HepG2 (cell line): ENCODE measurements around the gene NINL. TPM values are rescaled to one million over a fixed set of nuclear protein-coding genes. Genes with fewer than 3 reads are reported as not detected.

Source experiments
- AGO2 ChIP-seq: fragments of 200-400 bp; formaldehyde crosslinking; optimal IDR thresholded peaks from 2 replicates; pipeline ENCODE3; 2017; ENCODE audit warnings: mild to moderate bottlenecking, low read depth, low read length, moderate library complexity
- GPN1 ChIP-seq: sonication (generic); formaldehyde crosslinking; IDR thresholded peaks from 2 replicates; pipeline ENCODE4 v1.5.1; 2020; ENCODE audit warnings: missing genetic modification reagents, borderline replicate concordance
- HIVEP1 ChIP-seq: sonication (generic); formaldehyde crosslinking; IDR thresholded peaks from 2 replicates; pipeline ENCODE4 v1.4.0; 2020; ENCODE audit warnings: mild to moderate bottlenecking, missing genetic modification reagents
- HOXA3 ChIP-seq: sonication (generic); formaldehyde crosslinking; IDR thresholded peaks from 2 replicates; pipeline ENCODE4 v1.5.0; 2020; ENCODE audit warnings: missing genetic modification reagents
- KLF15 ChIP-seq: sonication (generic); formaldehyde crosslinking; IDR thresholded peaks from 2 replicates; pipeline ENCODE4 v1.8.1; 2023; ENCODE audit warnings: borderline replicate concordance, mild to moderate bottlenecking, inconsistent platforms, missing genetic modification reagents, mixed read lengths
- MED8 ChIP-seq: sonication (generic); formaldehyde crosslinking; IDR thresholded peaks from 2 replicates; pipeline ENCODE4 v1.8.1; 2023; ENCODE audit warnings: mild to moderate bottlenecking, missing genetic modification reagents; ENCODE audit not compliant: insufficient replicate concordance
- MTA1 ChIP-seq: sonication (generic); formaldehyde crosslinking; IDR thresholded peaks from 2 replicates; pipeline ENCODE4 v1.4.0; 2020; ENCODE audit warnings: missing genetic modification reagents, mild to moderate bottlenecking, borderline replicate concordance
- NFRKB ChIP-seq: fragments of 450-650 bp; IDR thresholded peaks from 2 replicates; pipeline ENCODE4 v1.6.1; 2017
- SATB2 ChIP-seq: sonication (generic); formaldehyde crosslinking; IDR thresholded peaks from 2 replicates; pipeline ENCODE4 v1.5.0; 2020; ENCODE audit warnings: missing genetic modification reagents
- SRF ChIP-seq: IDR thresholded peaks from 2 replicates; pipeline ENCODE4 v1.6.1; 2011; ENCODE audit warnings: mild to moderate bottlenecking, low read depth, low read length, moderate library complexity
- ZBTB38 ChIP-seq: sonication (generic); formaldehyde crosslinking; IDR thresholded peaks from 2 replicates; pipeline ENCODE4 v1.5.1; 2020; ENCODE audit warnings: mild to moderate bottlenecking, missing genetic modification reagents
- ZFP37 ChIP-seq: sonication (generic); formaldehyde crosslinking; IDR thresholded peaks from 2 replicates; pipeline ENCODE4 v1.4.0; 2020; ENCODE audit warnings: missing genetic modification reagents, borderline replicate concordance
- ZNF17 ChIP-seq: sonication (generic); formaldehyde crosslinking; IDR thresholded peaks from 2 replicates; pipeline ENCODE4 v1.5.0; 2020; ENCODE audit warnings: mild to moderate bottlenecking, missing genetic modification reagents
- ZNF33A ChIP-seq: sonication (generic); formaldehyde crosslinking; IDR thresholded peaks from 2 replicates; pipeline ENCODE4 v1.5.1; 2020; ENCODE audit warnings: missing genetic modification reagents, mild to moderate bottlenecking, moderate library complexity, borderline replicate concordance
- ZNF547 ChIP-seq: sonication (generic); formaldehyde crosslinking; IDR thresholded peaks from 2 replicates; pipeline ENCODE4 v1.5.1; 2020; ENCODE audit warnings: mild to moderate bottlenecking, missing genetic modification reagents
- ZNF562 ChIP-seq: sonication (generic); formaldehyde crosslinking; IDR thresholded peaks from 2 replicates; pipeline ENCODE4 v1.8.0; 2022; ENCODE audit warnings: missing genetic modification reagents, borderline replicate concordance
- ZNF678 ChIP-seq: sonication (generic); formaldehyde crosslinking; IDR thresholded peaks from 2 replicates; pipeline ENCODE4 v1.4.0; 2020; ENCODE audit warnings: mild to moderate bottlenecking, missing genetic modification reagents
- polyA plus RNA-seq, 8 experiments: library from polyadenylated mRNA; depleted of rRNA in 3 of 8; stranded (reverse) in 7 of 8; unstranded in 1 of 8; fragments of >200 nt; fragmentation: Illumina TruSeq in 4 of 8; extraction: Trizol in 4 of 8; gene quantifications; 2 replicates each; pipeline versions ENCODE4 v1.2.1 to v1.2.3, GENCODE V29; 2011 to 2016; ENCODE audit warnings: low read depth in 4 of 8, missing spikeins in 1 of 8, mixed read lengths in 1 of 8; ENCODE audit not compliant: insufficient read depth in 1 of 8
- total RNA-seq, 5 experiments: library from RNA; depleted of rRNA; stranded (reverse); fragments of >200 nt; fragmentation: Illumina TruSeq; extraction: Trizol; gene quantifications; 2 replicates each; pipeline ENCODE4 v1.2.3, GENCODE V29; 2016; ENCODE audit warnings: low read depth in 1 of 5
- TF ChIP-seq, protein P1 (sequence below): sonication (generic); formaldehyde crosslinking; IDR thresholded peaks from 2 replicates; pipeline ENCODE4 v1.5.0; 2020; ENCODE audit warnings: mild to moderate bottlenecking, missing genetic modification reagents, borderline replicate concordance
- TF ChIP-seq, protein P2 (sequence below), 2 experiments: fragments of 450-650 bp in 1 of 2; sonication (generic) in 1 of 2; formaldehyde crosslinking; IDR thresholded peaks; 2 replicates each; pipeline versions ENCODE4 v1.5.0 to v1.8.0; 2020 to 2022; ENCODE audit warnings: mild to moderate bottlenecking in 1 of 2, missing genetic modification reagents in 1 of 2
- TF ChIP-seq, protein P3 (sequence below): sonication (generic); formaldehyde crosslinking; IDR thresholded peaks from 2 replicates; pipeline ENCODE4 v1.5.0; 2020; ENCODE audit warnings: missing genetic modification reagents, mild to moderate bottlenecking, borderline replicate concordance
- TF ChIP-seq, protein P4 (sequence below): sonication (generic); formaldehyde crosslinking; IDR thresholded peaks from 2 replicates; pipeline ENCODE4; 2020; ENCODE audit warnings: missing genetic modification reagents, mild to moderate bottlenecking, borderline replicate concordance
- TF ChIP-seq, protein P5 (sequence below): sonication (generic); formaldehyde crosslinking; IDR thresholded peaks from 2 replicates; pipeline ENCODE4 v1.4.0; 2020; ENCODE audit warnings: missing genetic modification reagents

Gene NINL
- total and polyA plus RNA-seq, 2 of the 13 experiments (the other 11 are each of a cell fraction or from before 2014, with no cell fraction given) = 32.3 to 34.3 TPM

DNA sequence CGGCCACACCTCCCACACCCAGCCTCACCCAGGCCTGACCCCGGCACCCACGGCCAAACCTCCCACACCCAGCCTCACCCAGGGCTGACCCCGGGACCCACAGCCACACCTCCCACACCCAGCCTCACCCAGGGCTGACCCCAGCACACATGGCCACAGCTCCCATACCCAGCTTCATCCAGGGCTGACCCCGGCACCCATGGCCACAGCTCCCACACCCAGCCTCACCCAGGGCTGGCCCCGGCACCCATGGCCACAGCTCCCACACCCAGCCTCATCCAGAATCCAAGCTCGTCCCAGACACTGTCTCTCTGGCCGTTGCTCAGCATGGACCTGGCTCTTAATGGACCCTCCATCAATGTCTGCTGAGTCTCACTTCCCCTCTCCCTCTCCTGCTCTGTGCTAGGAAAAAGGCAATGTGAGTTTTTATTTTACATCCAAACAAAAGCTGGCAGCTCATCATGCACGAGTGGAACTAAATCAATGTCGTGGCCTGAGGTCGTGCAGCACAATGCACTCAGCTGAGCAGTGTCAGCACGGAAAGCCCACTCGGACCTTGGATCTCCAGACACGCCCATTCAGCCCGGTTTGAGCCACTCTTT, 36.1 kb downstream of the NINL start (continued):
- TF ChIP-seq, protein P1, sequence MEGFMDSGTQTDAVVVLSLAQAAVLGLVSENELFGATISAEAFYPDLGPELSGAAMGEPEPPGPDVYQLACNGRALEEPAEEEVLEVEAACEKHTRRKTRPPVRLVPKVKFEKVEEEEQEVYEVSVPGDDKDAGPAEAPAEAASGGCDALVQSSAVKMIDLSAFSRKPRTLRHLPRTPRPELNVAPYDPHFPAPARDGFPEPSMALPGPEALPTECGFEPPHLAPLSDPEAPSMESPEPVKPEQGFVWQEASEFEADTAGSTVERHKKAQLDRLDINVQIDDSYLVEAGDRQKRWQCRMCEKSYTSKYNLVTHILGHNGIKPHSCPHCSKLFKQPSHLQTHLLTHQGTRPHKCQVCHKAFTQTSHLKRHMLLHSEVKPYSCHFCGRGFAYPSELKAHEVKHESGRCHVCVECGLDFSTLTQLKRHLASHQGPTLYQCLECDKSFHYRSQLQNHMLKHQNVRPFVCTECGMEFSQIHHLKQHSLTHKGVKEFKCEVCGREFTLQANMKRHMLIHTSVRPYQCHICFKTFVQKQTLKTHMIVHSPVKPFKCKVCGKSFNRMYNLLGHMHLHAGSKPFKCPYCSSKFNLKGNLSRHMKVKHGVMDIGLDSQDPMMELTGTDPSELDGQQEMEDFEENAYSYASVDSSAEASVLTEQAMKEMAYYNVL (CRISPR knock-in tag) = peak; percentile 13; the same call in 1 of the 2 replicates
- TF ChIP-seq ZNF562 (CRISPR knock-in tag) (no peak), ZNF547 (CRISPR knock-in tag) (no peak; the same call in 1 of the 2 replicates), HIVEP1 (CRISPR knock-in tag) (peak; percentile 62; the same call in 1 of the 2 replicates), AGO2 (peak; percentile 91), SATB2 (CRISPR knock-in tag) (no peak), ZFP37 (CRISPR knock-in tag) (no peak), MED8 (CRISPR knock-in tag) (no peak), ZNF17 (CRISPR knock-in tag) (no peak), HOXA3 (CRISPR knock-in tag) (0 out of 2 replicates have a peak, but pooled peaks have one; percentile 30), ZNF33A (CRISPR knock-in tag) (no peak), ZNF678 (CRISPR knock-in tag) (no peak), MTA1 (CRISPR knock-in tag) (no peak), GPN1 (no peak), SRF (no peak), NFRKB (no peak), KLF15 (CRISPR knock-in tag) (no peak), ZBTB38 (CRISPR knock-in tag) (no peak)
- TF ChIP-seq, protein P2, sequence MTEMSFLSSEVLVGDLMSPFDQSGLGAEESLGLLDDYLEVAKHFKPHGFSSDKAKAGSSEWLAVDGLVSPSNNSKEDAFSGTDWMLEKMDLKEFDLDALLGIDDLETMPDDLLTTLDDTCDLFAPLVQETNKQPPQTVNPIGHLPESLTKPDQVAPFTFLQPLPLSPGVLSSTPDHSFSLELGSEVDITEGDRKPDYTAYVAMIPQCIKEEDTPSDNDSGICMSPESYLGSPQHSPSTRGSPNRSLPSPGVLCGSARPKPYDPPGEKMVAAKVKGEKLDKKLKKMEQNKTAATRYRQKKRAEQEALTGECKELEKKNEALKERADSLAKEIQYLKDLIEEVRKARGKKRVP (CRISPR knock-in tag; IDR thresholded peaks at IDR 0.05) = no peak
- TF ChIP-seq, protein P3, sequence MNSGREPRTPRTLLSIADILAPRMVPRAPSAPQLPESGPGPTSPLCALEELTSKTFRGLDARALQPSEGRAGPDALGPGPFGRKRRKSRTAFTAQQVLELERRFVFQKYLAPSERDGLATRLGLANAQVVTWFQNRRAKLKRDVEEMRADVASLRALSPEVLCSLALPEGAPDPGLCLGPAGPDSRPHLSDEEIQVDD (CRISPR knock-in tag) = peak; percentile 73; the same call in 1 of the 2 replicates
- TF ChIP-seq, protein P4, sequence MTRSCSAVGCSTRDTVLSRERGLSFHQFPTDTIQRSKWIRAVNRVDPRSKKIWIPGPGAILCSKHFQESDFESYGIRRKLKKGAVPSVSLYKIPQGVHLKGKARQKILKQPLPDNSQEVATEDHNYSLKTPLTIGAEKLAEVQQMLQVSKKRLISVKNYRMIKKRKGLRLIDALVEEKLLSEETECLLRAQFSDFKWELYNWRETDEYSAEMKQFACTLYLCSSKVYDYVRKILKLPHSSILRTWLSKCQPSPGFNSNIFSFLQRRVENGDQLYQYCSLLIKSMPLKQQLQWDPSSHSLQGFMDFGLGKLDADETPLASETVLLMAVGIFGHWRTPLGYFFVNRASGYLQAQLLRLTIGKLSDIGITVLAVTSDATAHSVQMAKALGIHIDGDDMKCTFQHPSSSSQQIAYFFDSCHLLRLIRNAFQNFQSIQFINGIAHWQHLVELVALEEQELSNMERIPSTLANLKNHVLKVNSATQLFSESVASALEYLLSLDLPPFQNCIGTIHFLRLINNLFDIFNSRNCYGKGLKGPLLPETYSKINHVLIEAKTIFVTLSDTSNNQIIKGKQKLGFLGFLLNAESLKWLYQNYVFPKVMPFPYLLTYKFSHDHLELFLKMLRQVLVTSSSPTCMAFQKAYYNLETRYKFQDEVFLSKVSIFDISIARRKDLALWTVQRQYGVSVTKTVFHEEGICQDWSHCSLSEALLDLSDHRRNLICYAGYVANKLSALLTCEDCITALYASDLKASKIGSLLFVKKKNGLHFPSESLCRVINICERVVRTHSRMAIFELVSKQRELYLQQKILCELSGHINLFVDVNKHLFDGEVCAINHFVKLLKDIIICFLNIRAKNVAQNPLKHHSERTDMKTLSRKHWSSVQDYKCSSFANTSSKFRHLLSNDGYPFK = 0 out of 2 replicates have a peak, but pooled peaks have one; percentile 31
- TF ChIP-seq, protein P5, sequence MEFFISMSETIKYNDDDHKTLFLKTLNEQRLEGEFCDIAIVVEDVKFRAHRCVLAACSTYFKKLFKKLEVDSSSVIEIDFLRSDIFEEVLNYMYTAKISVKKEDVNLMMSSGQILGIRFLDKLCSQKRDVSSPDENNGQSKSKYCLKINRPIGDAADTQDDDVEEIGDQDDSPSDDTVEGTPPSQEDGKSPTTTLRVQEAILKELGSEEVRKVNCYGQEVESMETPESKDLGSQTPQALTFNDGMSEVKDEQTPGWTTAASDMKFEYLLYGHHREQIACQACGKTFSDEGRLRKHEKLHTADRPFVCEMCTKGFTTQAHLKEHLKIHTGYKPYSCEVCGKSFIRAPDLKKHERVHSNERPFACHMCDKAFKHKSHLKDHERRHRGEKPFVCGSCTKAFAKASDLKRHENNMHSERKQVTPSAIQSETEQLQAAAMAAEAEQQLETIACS (CRISPR knock-in tag) = no peak
